ENCODE results near the gene GATAD2B.

The GATAD2B gene

GRCh38 chr1:153922972-153923925 is at the start of gene GATAD2B:
Gene GATAD2B, minus strand, starts transcription at chr1:153922972. Its CDS starts 94,625 bp downstream, at chr1:153828347.
- peak; percentile 98 for DNase-seq

- no peak for DNase-seq
These were observed 47.6 kb upstream of the GATAD2B start for GRCh38 chr1:153970346-153970745.

DNA sequence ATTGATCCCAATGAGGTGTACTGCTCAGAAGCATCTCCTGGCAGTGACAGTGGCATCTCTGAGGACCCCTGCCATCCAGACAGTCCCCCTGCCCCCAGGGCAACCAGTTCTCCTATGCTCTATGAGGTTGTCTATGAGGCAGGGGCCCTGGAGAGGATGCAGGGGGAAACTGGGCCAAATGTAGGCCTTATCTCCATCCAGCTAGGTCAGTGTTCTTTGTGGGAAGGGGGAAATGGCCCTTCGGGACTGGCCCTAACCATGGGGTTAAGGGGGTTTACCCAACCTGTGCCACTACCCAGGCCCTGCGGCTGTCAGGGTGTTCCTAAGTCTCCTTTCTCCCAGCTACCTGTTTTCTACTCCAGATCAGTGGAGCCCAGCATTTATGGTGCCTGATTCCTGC is 46.2 kb upstream of the GATAD2B start:
- no peak for DNase-seq

DNA sequence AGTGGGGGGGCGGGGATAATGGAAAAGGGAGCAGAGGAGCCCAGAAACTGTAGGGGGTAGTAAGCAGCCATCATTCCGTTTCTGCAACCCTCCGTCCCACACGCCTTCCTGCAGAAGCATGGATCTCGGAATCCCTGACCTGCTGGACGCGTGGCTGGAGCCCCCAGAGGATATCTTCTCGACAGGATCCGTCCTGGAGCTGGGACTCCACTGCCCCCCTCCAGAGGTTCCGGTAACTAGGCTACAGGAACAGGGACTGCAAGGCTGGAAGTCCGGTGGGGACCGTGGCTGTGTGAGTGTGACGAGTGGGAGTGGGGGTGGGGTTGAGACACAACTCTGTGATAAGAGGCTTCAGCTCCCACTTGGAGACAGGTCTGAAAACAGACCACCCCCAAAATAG is 45.6 kb upstream of the GATAD2B start:
- no peak for DNase-seq

DNA sequence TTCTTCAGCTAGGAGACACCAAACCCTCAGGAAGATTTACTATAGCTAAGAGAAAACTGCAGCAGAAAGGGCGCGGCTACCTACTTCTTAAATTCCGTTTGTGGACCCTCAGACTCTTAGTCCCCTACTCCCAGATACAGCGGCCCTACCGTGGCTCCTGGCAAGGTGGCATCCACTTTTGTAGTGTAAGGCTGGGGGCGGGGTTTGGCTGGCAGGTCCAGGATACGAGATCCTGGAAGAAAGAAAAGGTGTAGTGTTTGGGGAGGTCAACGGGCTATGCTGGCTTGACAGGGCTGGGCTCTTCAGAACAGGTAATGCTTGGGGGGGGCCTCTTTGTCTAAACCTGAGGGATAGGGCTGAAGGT is 45.2 kb upstream of the GATAD2B start:
- no peak for DNase-seq

- peak; percentile 88 for DNase-seq
These were observed 44.6 kb upstream of the GATAD2B start, which contains the start of gene CREB3L4 for GRCh38 chr1:153967107-153967999. Gene CREB3L4, plus strand, starts transcription at chr1:153967902. Its CDS starts 624 bp downstream, at chr1:153968526.

DNA sequence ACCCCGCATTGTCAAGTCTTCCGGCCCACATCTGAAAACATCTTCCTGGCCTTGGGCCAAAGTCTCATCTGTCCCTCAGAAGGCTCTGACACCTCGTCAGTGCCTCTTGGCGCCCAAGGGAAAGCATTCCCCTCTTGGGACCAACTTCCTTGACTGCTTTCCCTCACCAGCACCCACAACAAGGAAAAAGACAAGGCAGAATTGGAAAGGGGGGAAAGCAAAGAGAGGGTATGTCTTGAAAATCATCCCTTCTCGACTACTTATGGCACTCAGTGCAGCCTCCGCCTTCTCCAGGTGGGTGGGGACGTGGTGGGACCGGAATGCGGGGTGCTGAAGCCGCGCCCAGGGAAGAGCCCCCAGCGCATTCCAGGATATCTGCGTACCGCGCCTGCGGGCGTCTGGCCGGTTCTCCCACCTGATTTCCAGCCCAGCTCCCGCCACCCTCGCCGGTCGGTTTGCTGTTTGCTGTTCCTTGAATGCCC is 41.1 kb upstream of the GATAD2B start:
- no peak for DNase-seq

GRCh38 chr1:153963030-153963849 is 40.5 kb upstream of the GATAD2B start, which contains the start of gene SLC39A1:
Gene SLC39A1, minus strand, starts transcription at chr1:153963537. Its CDS starts 822 bp downstream, at chr1:153962715.
- DNase-seq, result peak; percentile 87

DNA sequence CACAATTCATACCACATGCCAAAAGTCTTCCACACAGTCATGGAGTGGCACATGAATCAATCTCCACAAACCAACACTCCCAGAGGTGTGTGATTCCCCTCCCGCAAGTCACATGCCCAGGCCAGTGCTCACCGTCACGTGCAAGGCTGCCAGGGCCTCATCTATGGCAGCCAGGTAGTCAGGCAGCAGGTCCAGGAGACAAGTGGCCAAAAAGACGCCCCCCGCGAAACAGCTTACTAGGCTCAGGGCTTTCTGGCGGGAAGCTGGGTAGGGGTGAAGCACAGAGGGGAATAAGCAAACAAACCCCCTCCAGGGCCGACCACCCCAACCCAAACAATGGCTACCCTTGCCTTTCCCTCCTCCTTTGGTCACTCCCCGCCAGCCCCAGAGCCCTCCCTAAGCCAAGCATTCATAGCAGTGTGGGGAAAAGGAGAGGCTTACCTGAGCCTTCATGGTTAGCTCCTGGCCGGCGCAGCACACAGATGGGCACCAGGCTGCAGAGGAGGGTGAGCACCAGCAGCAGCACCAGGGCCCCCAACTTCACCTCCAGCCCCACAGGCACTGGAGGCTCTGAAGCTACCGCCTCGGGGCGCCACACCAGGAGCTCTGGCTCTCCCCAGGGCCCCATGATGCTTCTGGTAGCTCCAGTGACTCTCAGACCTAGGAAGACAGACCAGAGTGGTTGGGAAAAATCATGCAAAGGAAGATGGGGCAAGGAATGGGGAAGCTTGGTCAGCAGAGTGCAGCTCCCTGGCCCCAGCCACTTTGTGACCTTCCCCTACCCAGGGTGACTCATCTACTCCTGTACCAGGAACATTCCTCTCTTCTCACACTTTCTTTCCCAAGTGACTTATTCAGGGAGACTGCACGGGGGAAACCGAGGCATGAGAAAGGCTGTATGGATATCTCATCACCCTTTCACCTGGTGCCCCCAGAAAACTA is 39.6 kb upstream of the GATAD2B start:
- DNase-seq, result no peak

GRCh38 chr1:153961421-153961820 is 38.6 kb upstream of the GATAD2B start:
- no peak for DNase-seq

- no peak for DNase-seq
These were observed 37.4 kb upstream of the GATAD2B start for GRCh38 chr1:153960206-153960605.

DNA sequence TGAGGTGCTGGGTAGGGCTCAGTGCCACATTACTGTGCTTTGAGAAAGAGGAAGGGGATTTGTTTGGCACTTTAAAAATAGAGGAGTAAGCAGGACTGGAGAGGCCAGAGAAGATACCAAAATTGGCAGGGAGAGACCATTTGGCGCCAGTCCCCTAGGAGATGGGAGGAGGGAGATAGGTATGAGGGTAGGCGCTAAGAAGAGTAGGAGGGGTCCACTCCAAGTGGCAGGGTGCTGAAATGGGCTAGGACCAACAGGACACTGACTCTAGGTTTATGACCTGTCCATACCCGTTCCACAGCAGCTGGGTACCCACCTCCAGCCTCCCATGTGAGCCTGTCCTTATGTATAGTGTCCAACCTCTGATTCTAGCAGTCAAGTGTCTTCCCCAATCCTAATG is 36.7 kb upstream of the GATAD2B start:
- no peak for DNase-seq

GRCh38 chr1:153958961-153959260 is 36.1 kb upstream of the GATAD2B start:
- no peak for DNase-seq

- DNase-seq, result peak; percentile 85
These were observed 35.6 kb upstream of the GATAD2B start, which contains the start of gene CRTC2 for GRCh38 chr1:153958111-153958960. Gene CRTC2, minus strand, starts transcription at chr1:153958612. Its CDS starts 115 bp downstream, at chr1:153958497.

DNA sequence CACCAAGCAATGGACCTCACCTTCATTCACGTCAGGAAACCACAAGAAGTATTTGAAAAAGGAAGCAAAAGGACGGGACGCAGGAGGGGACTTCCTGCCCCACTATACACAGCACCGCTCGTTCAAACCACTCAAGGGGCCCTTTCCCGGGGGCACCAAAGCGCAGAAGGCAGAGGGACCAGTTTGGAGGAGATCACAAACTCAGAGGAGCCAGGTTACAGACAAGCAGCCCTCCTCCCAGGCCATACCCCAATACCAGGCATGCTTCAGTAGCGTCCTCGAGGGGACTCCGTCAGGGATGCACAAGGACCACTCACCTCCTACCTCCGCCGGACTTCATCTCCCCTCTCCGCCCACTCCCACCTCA is 35.0 kb upstream of the GATAD2B start:
- DNase-seq, result no peak

- DNase-seq, result no peak
These were observed 34.4 kb upstream of the GATAD2B start for GRCh38 chr1:153956997-153957715.

GRCh38 chr1:153954826-153955225 is 32.1 kb upstream of the GATAD2B start:
- DNase-seq, result no peak

- no peak for DNase-seq
These were observed 31.1 kb upstream of the GATAD2B start for GRCh38 chr1:153953859-153954365.

DNA sequence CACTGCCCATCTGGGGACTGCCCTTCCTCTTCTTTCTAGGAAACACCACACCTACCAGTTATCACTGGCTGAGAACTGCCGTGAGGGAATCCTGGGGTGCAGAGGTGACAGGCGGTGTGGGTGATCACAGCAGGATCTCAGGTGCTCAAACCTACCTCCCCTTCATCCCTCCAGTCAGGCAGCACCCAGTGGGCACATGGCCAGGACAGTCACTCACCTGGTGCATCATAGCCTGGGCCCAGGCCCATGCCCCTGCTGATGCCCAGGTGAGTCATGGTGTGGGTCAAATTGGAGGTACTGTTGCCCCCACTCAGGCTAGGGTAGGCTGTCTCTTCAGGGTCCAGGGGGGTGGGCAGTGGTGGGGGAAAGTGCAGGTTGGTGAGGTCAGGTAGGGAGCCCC is 29.0 kb upstream of the GATAD2B start:
- DNase-seq, result no peak

Data from NCI-H1417 treated with DMSO at 0.1 percent for 48 hours (cell line).